H1 (cell line): Measurements from ENCODE around the gene PTPRG. TPM values are rescaled to one million over a fixed set of nuclear protein-coding genes. Genes with fewer than 3 reads are reported as not detected.

Source experiments
- CTCF ChIA-PET: fragments of 300-600 bp; sonication (Branson Sonifier 250); formaldehyde crosslinking; loops from one replicate; lab custom pipeline; 2021; ENCODE audit not compliant: partially characterized antibody; lab: Charles Lee
- POLR2A ChIA-PET: fragments of 300-600 bp; sonication (Branson Sonifier 250); formaldehyde crosslinking; loops from one replicate; lab custom pipeline; 2021; ENCODE audit warnings: inconsistent platforms; ENCODE audit not compliant: partially characterized antibody; lab: Charles Lee
- DNase-seq, 2 experiments: peaks; one replicate each; pipeline versions ENCODE4 v3.0.0 to v3.0.0-alpha.2; 2010 to 2022; ENCODE audit warnings: low spot score in 2 of 2, low read depth in 1 of 2, mixed read lengths in 1 of 2
- FAIRE-seq: peaks from 2 replicates; lab custom pipeline; 2011; peaks lifted over from hg19 to GRCh38; lab: Jason Lieb, UNC
- H2AFZ ChIP-seq: 2 replicates; pipeline ENCODE4 v1.8.1; 2012; ENCODE audit warnings: low read length, inconsistent platforms
- H2AK5ac ChIP-seq: 2 replicates; pipeline ENCODE4 v1.6.1; 2013; ENCODE audit warnings: low read depth, low read length
- H2BK120ac ChIP-seq: replicated peaks from 2 replicates; pipeline ENCODE3; 2013; ENCODE audit warnings: low read depth, low read length, inconsistent platforms
- H2BK12ac ChIP-seq: 2 replicates; pipeline ENCODE4 v1.6.1; 2013; ENCODE audit warnings: low read depth, low read length
- H2BK15ac ChIP-seq: 2 replicates; pipeline ENCODE4 v1.6.1; 2013; ENCODE audit warnings: low read length
- H2BK20ac ChIP-seq: 2 replicates; pipeline ENCODE4 v1.6.1; 2013; ENCODE audit warnings: low read length
- H2BK5ac ChIP-seq: 2 replicates; pipeline ENCODE4 v1.6.1; 2013; ENCODE audit warnings: low read depth, low read length
- H3K14ac ChIP-seq: 2 replicates; pipeline ENCODE4 v1.6.1; 2013; ENCODE audit warnings: inconsistent platforms; ENCODE audit not compliant: insufficient read length
- H3K18ac ChIP-seq: 2 replicates; pipeline ENCODE4 v1.6.1; 2013; ENCODE audit warnings: low read length; ENCODE audit errors: extremely low read depth
- H3K23ac ChIP-seq: 2 replicates; pipeline ENCODE4 v1.6.1; 2013; ENCODE audit warnings: inconsistent platforms; ENCODE audit not compliant: insufficient read length
- H3K23me2 ChIP-seq: 2 replicates; pipeline ENCODE4 v1.6.1; 2013; ENCODE audit warnings: low read depth, low read length
- H3K27ac ChIP-seq: 2 replicates; pipeline ENCODE4 v1.6.1; 2011; ENCODE audit warnings: low read depth, low read length, inconsistent platforms
- H3K27me3 ChIP-seq, 4 experiments: replicated peaks in 1 of 4; 1 replicate in 1 of 4; 2 replicates in 3 of 4; pipeline versions ENCODE4 v1.6.1 to v1.8.1; 2011 to 2013; ENCODE audit warnings: low read length in 3 of 4, mild to moderate bottlenecking in 3 of 4, inconsistent platforms in 2 of 4, mixed read lengths in 2 of 4, moderate library complexity in 1 of 4; ENCODE audit not compliant: control insufficient read depth in 3 of 4, insufficient read depth in 3 of 4; ENCODE audit errors: extremely low read depth in 1 of 4
- H3K36me3 ChIP-seq, 4 experiments: 2 replicates each; pipeline versions ENCODE4 v1.6.1 to v1.8.1; 2011 to 2013; ENCODE audit warnings: mild to moderate bottlenecking in 4 of 4, low read length in 3 of 4, moderate library complexity in 2 of 4, control low read depth in 1 of 4, inconsistent platforms in 1 of 4; ENCODE audit not compliant: insufficient read depth in 4 of 4, control insufficient read depth in 2 of 4
- H3K4ac ChIP-seq: replicated peaks from 2 replicates; pipeline ENCODE3; 2013; ENCODE audit warnings: low read length, low read depth, mixed read lengths, inconsistent platforms; ENCODE audit not compliant: insufficient read length
- H3K4me1 ChIP-seq, 4 experiments: replicated peaks in 1 of 4; 1 replicate in 1 of 4; 2 replicates in 3 of 4; pipeline versions ENCODE4 v1.6.1 to v1.8.1; 2011 to 2013; ENCODE audit warnings: low read length in 3 of 4, inconsistent platforms in 2 of 4, mixed read lengths in 1 of 4; ENCODE audit not compliant: insufficient read depth in 4 of 4, control insufficient read depth in 3 of 4
- H3K4me2 ChIP-seq, 2 experiments: 2 replicates each; pipeline versions ENCODE4 v1.6.1 to v1.8.1; 2011 to 2013; ENCODE audit warnings: low read depth in 2 of 2, low read length in 2 of 2, control low read depth in 1 of 2, inconsistent platforms in 1 of 2, mild to moderate bottlenecking in 1 of 2; ENCODE audit not compliant: insufficient read depth in 1 of 2
- H3K4me3 ChIP-seq, 4 experiments: fragments of 200-600, 300-600 bp in 1 of 4; sonication (generic), shearing (Covaris generic), sonication (Bioruptor Twin) in 1 of 4; 2 replicates each; pipeline versions ENCODE4 v1.5.1 to v1.8.1; 2011 to 2016; ENCODE audit warnings: low read length in 4 of 4, low read depth in 3 of 4, control low read depth in 2 of 4, inconsistent platforms in 2 of 4, mild to moderate bottlenecking in 2 of 4, mixed read lengths in 1 of 4, moderate library complexity in 1 of 4; ENCODE audit not compliant: insufficient read depth in 2 of 4; ENCODE audit errors: extremely low read depth in 1 of 4
- H3K56ac ChIP-seq: replicated peaks from 2 replicates; pipeline ENCODE3; 2013; ENCODE audit warnings: low read depth, mild to moderate bottlenecking, mixed read lengths, low read length, inconsistent platforms; ENCODE audit not compliant: insufficient read length
- H3K79me1 ChIP-seq: 2 replicates; pipeline ENCODE4 v1.6.1; 2013; ENCODE audit warnings: low read depth, low read length, control low read depth
- H3K79me2 ChIP-seq, 2 experiments: 2 replicates each; pipeline versions ENCODE4 v1.6.1 to v1.8.1; 2012 to 2013; ENCODE audit warnings: low read length in 2 of 2, mild to moderate bottlenecking in 2 of 2, inconsistent platforms in 1 of 2; ENCODE audit not compliant: insufficient read depth in 2 of 2, control insufficient read depth in 1 of 2
- H3K9ac ChIP-seq, 4 experiments: replicated peaks in 1 of 4; 1 replicate in 1 of 4; 2 replicates in 3 of 4; pipeline versions ENCODE4 v1.6.1 to v1.8.1; 2011 to 2013; ENCODE audit warnings: low read depth in 3 of 4, low read length in 3 of 4, control low read depth in 2 of 4, mild to moderate bottlenecking in 2 of 4, moderate library complexity in 2 of 4, inconsistent platforms in 1 of 4; ENCODE audit errors: extremely low read depth in 1 of 4
- H3K9me3 ChIP-seq, 2 experiments: 2 replicates each; pipeline versions ENCODE4 v1.6.1 to v1.8.1; 2012 to 2013; ENCODE audit warnings: mild to moderate bottlenecking in 2 of 2, moderate library complexity in 2 of 2, control low read depth in 1 of 2, inconsistent platforms in 1 of 2, low read depth in 1 of 2, low read length in 1 of 2, mixed read lengths in 1 of 2; ENCODE audit not compliant: insufficient read depth in 2 of 2
- H4K20me1 ChIP-seq, 2 experiments: replicated peaks in 1 of 2; 2 replicates each; pipeline versions ENCODE3 to v1.8.1; 2011 to 2013; ENCODE audit warnings: inconsistent platforms in 2 of 2, low read length in 2 of 2, mild to moderate bottlenecking in 1 of 2; ENCODE audit not compliant: insufficient read depth in 2 of 2, control insufficient read depth in 1 of 2
- H4K5ac ChIP-seq: 2 replicates; pipeline ENCODE4 v1.6.1; 2013; ENCODE audit warnings: low read length, low read depth, mixed read lengths, inconsistent platforms; ENCODE audit not compliant: insufficient read length
- H4K8ac ChIP-seq: 2 replicates; pipeline ENCODE4 v1.8.0; 2013; ENCODE audit warnings: mild to moderate bottlenecking, moderate library complexity, low read length, inconsistent platforms; ENCODE audit not compliant: insufficient read depth; ENCODE audit errors: extremely low read depth
- H4K91ac ChIP-seq: replicated peaks from 2 replicates; pipeline ENCODE3; 2013; ENCODE audit warnings: low read length, mixed read lengths, inconsistent platforms; ENCODE audit not compliant: insufficient read length
- CBX8 ChIP-seq: fragments of 300-800, 300-1000 bp; sonication (generic); IDR thresholded peaks from 2 replicates; pipeline ENCODE4 v1.7.1; 2016; ENCODE audit warnings: low read depth, low read length, borderline replicate concordance
- CREB1 ChIP-seq: IDR thresholded peaks from 2 replicates; pipeline ENCODE4 v1.6.1; 2012; ENCODE audit warnings: inconsistent platforms
- GABPA ChIP-seq: IDR thresholded peaks from 2 replicates; pipeline ENCODE4 v1.6.1; 2011; ENCODE audit warnings: mild to moderate bottlenecking, low read length, moderate library complexity, borderline replicate concordance; ENCODE audit not compliant: insufficient read depth
- JUND ChIP-seq: IDR thresholded peaks from 2 replicates; pipeline ENCODE4 v1.6.1; 2011; ENCODE audit warnings: mild to moderate bottlenecking, improper control_type of control experiment, low read length
- KDM1A ChIP-seq: fragments of 200-600, 300-600 bp; sonication (generic); IDR thresholded peaks from 2 replicates; pipeline ENCODE4 v1.7.1; 2016; ENCODE audit warnings: mild to moderate bottlenecking, low read length, borderline replicate concordance
- MAFK ChIP-seq: IDR thresholded peaks from 2 replicates; pipeline ENCODE4 v1.6.1; 2012; ENCODE audit warnings: low read depth, mild to moderate bottlenecking, improper control_type of control experiment, low read length
- POLR2AphosphoS5 ChIP-seq: IDR thresholded peaks from 2 replicates; pipeline ENCODE4 v1.6.1; 2011; ENCODE audit warnings: low read depth, low read length
- RFX5 ChIP-seq: IDR thresholded peaks from 2 replicates; pipeline ENCODE4 v1.6.1; 2011; ENCODE audit warnings: low read depth, low read length, improper control_type of control experiment, borderline replicate concordance
- SIN3A ChIP-seq, 2 experiments: IDR thresholded peaks in 1 of 2; conservative IDR thresholded peaks in 1 of 2; 2 replicates each; pipeline ENCODE4 v1.6.1; 2011 to 2012; ENCODE audit warnings: low read length in 2 of 2, improper control_type of control experiment in 1 of 2, low read depth in 1 of 2, mild to moderate bottlenecking in 1 of 2
- SP4 ChIP-seq: IDR thresholded peaks from 2 replicates; pipeline ENCODE4 v1.6.1; 2012; ENCODE audit warnings: low read length, inconsistent platforms
- TBP ChIP-seq: IDR thresholded peaks from 2 replicates; pipeline ENCODE4 v1.6.1; 2011; ENCODE audit warnings: low read depth, low read length, improper control_type of control experiment
- TCF12 ChIP-seq: IDR thresholded peaks from 2 replicates; pipeline ENCODE4 v1.6.1; 2011; ENCODE audit warnings: low read depth, mild to moderate bottlenecking, low read length
- TEAD4 ChIP-seq: IDR thresholded peaks from 2 replicates; pipeline ENCODE4 v1.6.1; 2012; ENCODE audit warnings: low read depth, low read length, inconsistent platforms, mixed read lengths
- YY1 ChIP-seq: IDR thresholded peaks from 2 replicates; pipeline ENCODE4 v1.6.1; 2011; ENCODE audit warnings: low read depth, mild to moderate bottlenecking, low read length
- WGBS, 2 experiments: shearing (Covaris generic) in 1 of 2; methylation state at CpG; one replicate each; pipeline versions ENCODE4 v1.1.6 to v1.1.7; 2013 to 2015; ENCODE audit warnings: low lambda C conversion rate in 2 of 2, mixed read lengths in 2 of 2, inconsistent platforms in 1 of 2, low coverage in 1 of 2, missing lambda C conversion rate in 1 of 2; ENCODE audit not compliant: insufficient replicate concordance in 2 of 2, insufficient coverage in 1 of 2, insufficient read length in 1 of 2; ENCODE audit errors: extremely low coverage in 1 of 2, missing lambda C conversion rate in 1 of 2; 5-methylcytosine and 5-hydroxymethylcytosine counted together
- polyA plus RNA-seq, 7 experiments: library from polyadenylated mRNA; depleted of rRNA in 3 of 7; stranded (reverse) in 5 of 7; unstranded in 2 of 7; fragments of >200 nt in 5 of 7; fragments of 200-250 nt in 2 of 7; gene quantifications; 1 replicate in 5 of 7; 2 replicates in 1 of 7; 4 replicates in 1 of 7; pipeline versions ENCODE4 v1.2.1 to v1.2.3, GENCODE V29; 2011 to 2013; ENCODE audit warnings: missing spikeins in 2 of 7, mixed read lengths in 2 of 7
- total RNA-seq: library from RNA; stranded (reverse); fragmentation: NEBNext Ultra II Directional; extraction: Animal tissue kit (Norgen Biotek cat#: 25700); gene quantifications from 2 replicates; pipeline ENCODE4 v1.2.1, GENCODE V29; 2021

Gene PTPRG
- total and polyA plus RNA-seq, 2 of the 8 experiments (the other 6 are each of a cell fraction or from before 2014, with no cell fraction given) = 23.3 to 96.2 TPM

DNA sequence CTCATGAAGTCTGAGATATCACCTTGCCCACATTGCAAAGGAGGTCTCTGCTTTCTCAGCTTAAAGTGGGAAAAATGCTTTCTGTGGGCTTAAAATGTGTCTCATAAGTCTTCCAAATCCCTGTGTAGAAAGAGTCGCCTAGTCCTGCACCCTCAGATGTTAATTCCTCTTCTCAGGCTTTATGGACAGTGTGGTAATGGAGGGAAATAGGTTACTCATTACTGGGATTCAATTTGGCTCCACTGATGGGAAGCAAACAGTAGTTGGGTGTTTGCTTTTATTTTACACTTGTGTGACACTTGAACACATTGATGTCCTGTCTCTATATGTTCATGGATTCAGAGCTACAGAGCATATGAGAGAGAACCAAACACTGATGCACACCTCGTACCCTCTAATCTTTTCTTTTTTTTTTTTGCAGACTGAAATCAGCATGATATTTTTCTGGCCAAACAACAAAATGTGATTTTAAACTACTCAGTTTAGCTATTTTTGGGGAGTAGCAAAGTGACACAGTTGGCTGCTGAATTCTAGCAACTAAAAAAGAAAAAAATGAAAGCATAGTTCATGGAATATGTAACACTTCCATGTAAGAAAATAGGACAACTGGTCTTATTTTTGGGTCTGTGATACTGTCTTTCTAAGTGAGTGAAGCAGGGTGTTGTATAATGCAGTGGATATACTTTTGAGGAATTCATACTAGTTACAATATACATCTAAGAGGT, 8.6 kb downstream of the PTPRG start:
- ChIA-PET CTCF (no interaction called here), POLR2A (interaction anchor here (0.6 to 1.6 kb wide), 6 partner anchors 8 to 35 kb away, joined by 3 to 9 read pairs (median 4); partner anchors contain the start of gene PTPRG)
- Histone ChIP-seq H2AK5ac (no peak overlapping the region), H3K56ac (no peak overlapping the region), H4K20me1 (peaks cover 37 to 41% of the 10 kb centered on the region in 2 experiments), H2BK12ac (no peak overlapping the region), H3K27ac (no peak overlapping the region), H3K79me2 (peaks cover 64 to 100% of the 10 kb centered on the region in 2 experiments), H2BK5ac (no peak overlapping the region), H2BK20ac (no peak overlapping the region), H4K8ac (no peak overlapping the region), H2BK120ac (no peak overlapping the region), H3K9ac (no peak overlapping the region), H3K23ac (no peak overlapping the region), H2AFZ (no peak overlapping the region), H3K9me3 (no peaks in the 10 kb centered on the region), H3K4me1 (peaks cover 4 to 23% (median 12%) of the 10 kb centered on the region in 4 experiments; a peak in 6 of 7 replicates), H4K91ac (no peak overlapping the region), H3K14ac (no peak overlapping the region), H3K36me3 (peaks cover 0 to 9% (median 0%) of the 10 kb centered on the region in 4 experiments; a peak in 1 of 8 replicates), H3K27me3 (no peaks in the 10 kb centered on the region), H3K18ac (no peak overlapping the region), H2BK15ac (no peak overlapping the region), H3K79me1 (peaks cover 6% of the 10 kb centered on the region), H3K4me2 (no peak overlapping the region), H3K4me3 (no peak overlapping the region), H3K4ac (no peak overlapping the region), H3K23me2 (no peaks in the 10 kb centered on the region), H4K5ac (no peak overlapping the region)
- 89% methylated on average over 2 of the region's 2 CpGs; no CpG with 5 or more reads in 1 of the 2 experiments for WGBS, 2 experiments
- FAIRE-seq = no peak
- no peak for DNase-seq
- no peak for TF ChIP-seq RFX5
- no peak for TF ChIP-seq JUND
- no peak for TF ChIP-seq TEAD4
- TF ChIP-seq KDM1A = no peak
- no peak for TF ChIP-seq POLR2AphosphoS5
- no peak for TF ChIP-seq GABPA
- TF ChIP-seq MAFK = no peak
- TF ChIP-seq CBX8 = no peak
- no peak for TF ChIP-seq TBP
- no peak for TF ChIP-seq SIN3A (conservative IDR thresholded peaks at IDR 0.05 in 1 of 2, IDR thresholded peaks at IDR 0.05 in 1 of 2; ENCODE audit: low read depth in 1 of 2, low read length in 2 of 2)
- no peak for TF ChIP-seq SP4
- TF ChIP-seq YY1 = no peak
- no peak for TF ChIP-seq TCF12
- no peak for TF ChIP-seq CREB1
